HepG2 (cell line): ENCODE data around the gene NFASC. TPM values are rescaled to one million over a fixed set of nuclear protein-coding genes. Genes with fewer than 3 reads are reported as not detected.

ENCODE experiments used
- ATAC-seq: fragments of 200-7000 bp; cut with Tn5 transposase; 3 replicates; pipeline ENCODE4 v1.9.1; 2020; ENCODE audit warnings: mild to moderate bottlenecking, moderate library complexity
- BruUV-seq: library from RNA; stranded (reverse); fragments of 400-500 nt; replicated peaks from 2 replicates; lab custom pipeline; 2021; lab: Mats Ljungman, UMichigan
- CTCF ChIA-PET: fragments of 300-600 bp; formaldehyde crosslinking; extraction: SDS; loops from one replicate; lab custom pipeline; 2021; ENCODE audit warnings: low total read pairs, inconsistent platforms, low intra/inter-chr PET ratio; lab: Yijun Ruan, JAX
- POLR2A ChIA-PET: fragments of 350-600 bp; sonication (Branson Sonifier 250); formaldehyde crosslinking; loops from one replicate; lab custom pipeline; 2020; ENCODE audit warnings: antibody characterized with exemption, inconsistent platforms; lab: Yijun Ruan, JAX
- DNase-seq: peaks from one replicate; pipeline ENCODE4 v3.0.0-alpha.2; 2015; ENCODE audit warnings: low spot score
- FAIRE-seq: peaks from 3 replicates; lab custom pipeline; 2011; peaks lifted over from hg19 to GRCh38; lab: Jason Lieb, UNC
- H2AFZ ChIP-seq: one replicate; pipeline ENCODE4 v1.6.1; 2011; ENCODE audit warnings: low read length, inconsistent platforms
- H3K27ac ChIP-seq: fragments of 300-600 bp; 3 replicates; pipeline ENCODE4 v1.8.0; 2011; ENCODE audit warnings: mixed run types, mild to moderate bottlenecking, mixed read lengths, low read length, inconsistent platforms; ENCODE audit not compliant: insufficient read depth; ENCODE audit errors: extremely low read length
- H3K27me3 ChIP-seq, 2 experiments: fragments of 200-600 bp in 1 of 2; 2 replicates in 1 of 2; 3 replicates in 1 of 2; pipeline versions ENCODE4 v1.6.0 to v1.8.0; 2011; ENCODE audit warnings: low read length in 2 of 2, mild to moderate bottlenecking in 2 of 2, moderate library complexity in 2 of 2, inconsistent platforms in 1 of 2; ENCODE audit not compliant: insufficient read depth in 2 of 2, control insufficient read depth in 1 of 2
- H3K36me3 ChIP-seq, 2 experiments: fragments of 200-600 bp in 1 of 2; replicated peaks in 1 of 2; 2 replicates in 1 of 2; 3 replicates in 1 of 2; pipeline versions ENCODE4 v1.5.1 to v1.8.0; 2011; ENCODE audit warnings: low read length in 2 of 2, inconsistent platforms in 1 of 2; ENCODE audit not compliant: insufficient read depth in 2 of 2, control insufficient read depth in 1 of 2
- H3K4me1 ChIP-seq: 2 replicates; pipeline ENCODE4 v1.5.1; 2012; ENCODE audit warnings: low read length, inconsistent platforms; ENCODE audit not compliant: insufficient read depth
- H3K4me2 ChIP-seq: 2 replicates; pipeline ENCODE4 v1.6.0; 2011; ENCODE audit warnings: low read depth, low read length, inconsistent platforms
- H3K4me3 ChIP-seq, 3 experiments: fragments of 200-600 bp in 1 of 3; sonication (generic), shearing (Covaris generic) in 1 of 3; replicated peaks in 1 of 3; 2 replicates each; pipeline ENCODE4 v1.5.1; 2011 to 2016; ENCODE audit warnings: low read length in 3 of 3, inconsistent platforms in 2 of 3, low read depth in 2 of 3, mild to moderate bottlenecking in 2 of 3, control low read depth in 1 of 3, mixed read lengths in 1 of 3; ENCODE audit not compliant: insufficient read depth in 1 of 3
- H3K79me2 ChIP-seq: one replicate; pipeline ENCODE4 v1.6.1; 2011; ENCODE audit warnings: low read length, inconsistent platforms; ENCODE audit not compliant: insufficient read depth
- H3K9ac ChIP-seq: 2 replicates; pipeline ENCODE4 v1.6.0; 2011; ENCODE audit warnings: mild to moderate bottlenecking, low read depth, low read length, inconsistent platforms; ENCODE audit not compliant: insufficient read depth
- H3K9me3 ChIP-seq: 2 replicates; pipeline ENCODE4 v1.5.1; 2012; ENCODE audit warnings: mild to moderate bottlenecking, low read length
- H4K20me1 ChIP-seq: 2 replicates; pipeline ENCODE4 v1.6.0; 2011; ENCODE audit warnings: inconsistent platforms, mild to moderate bottlenecking, low read length, moderate library complexity; ENCODE audit not compliant: insufficient read depth
- DNMT1 ChIP-seq: sonication (generic); formaldehyde crosslinking; IDR thresholded peaks from 2 replicates; pipeline ENCODE4 v1.5.1; 2020; ENCODE audit warnings: mild to moderate bottlenecking, missing genetic modification reagents
- FOXK1 ChIP-seq: sonication (generic); formaldehyde crosslinking; IDR thresholded peaks from 2 replicates; pipeline ENCODE4 v1.4.0; 2020; ENCODE audit warnings: low read depth, missing genetic modification reagents, borderline replicate concordance
- KMT2A ChIP-seq: sonication (generic); formaldehyde crosslinking; IDR thresholded peaks from 2 replicates; pipeline ENCODE4 v1.4.0; 2020; ENCODE audit warnings: missing genetic modification reagents
- RBM39 ChIP-seq: fragments of 200-400 bp; formaldehyde crosslinking; IDR thresholded peaks from one replicate; pipeline ENCODE4 v1.6.1; 2018; ENCODE audit warnings: antibody characterized with exemption, mild to moderate bottlenecking, low read depth, low read length; ENCODE audit not compliant: poor library complexity, severe bottlenecking
- RFX3 ChIP-seq: IDR thresholded peaks from 2 replicates; pipeline ENCODE4 v1.6.1; 2016; ENCODE audit warnings: missing biosample characterization, missing genetic modification reagents
- SALL2 ChIP-seq: sonication (generic); formaldehyde crosslinking; IDR thresholded peaks from 2 replicates; pipeline ENCODE4 v1.8.1; 2023; ENCODE audit warnings: mild to moderate bottlenecking, missing genetic modification reagents, inconsistent platforms
- SNRNP70 ChIP-seq: fragments of 200-400 bp; formaldehyde crosslinking; IDR thresholded peaks from 2 replicates; pipeline ENCODE4 v1.6.1; 2017; ENCODE audit warnings: mild to moderate bottlenecking, low read depth, low read length, moderate library complexity
- TEAD3 ChIP-seq: optimal IDR thresholded peaks from 2 replicates; pipeline ENCODE3; 2016; ENCODE audit warnings: borderline replicate concordance
- TFAP4 ChIP-seq: sonication (generic); IDR thresholded peaks from 2 replicates; pipeline ENCODE4 v1.6.1; 2016; ENCODE audit warnings: low read depth, borderline replicate concordance
- ZMAT3 ChIP-seq: sonication (generic); formaldehyde crosslinking; conservative IDR thresholded peaks from 2 replicates; pipeline ENCODE4 v1.7.0; 2021; ENCODE audit warnings: missing genetic modification reagents
- ZNF230 ChIP-seq: sonication (generic); formaldehyde crosslinking; IDR thresholded peaks from 2 replicates; pipeline ENCODE4 v1.4.0; 2020; ENCODE audit warnings: mild to moderate bottlenecking, missing genetic modification reagents
- ZNF362 ChIP-seq: sonication (generic); formaldehyde crosslinking; IDR thresholded peaks from 2 replicates; pipeline ENCODE4 v1.4.0; 2020; ENCODE audit warnings: missing genetic modification reagents, mild to moderate bottlenecking, borderline replicate concordance
- ZNF605 ChIP-seq: sonication (generic); formaldehyde crosslinking; IDR thresholded peaks from 2 replicates; pipeline ENCODE4 v1.8.0; 2022; ENCODE audit warnings: mild to moderate bottlenecking, missing genetic modification reagents
- ZNF615 ChIP-seq: sonication (generic); formaldehyde crosslinking; IDR thresholded peaks from 2 replicates; pipeline ENCODE4 v1.5.0; 2020; ENCODE audit warnings: mild to moderate bottlenecking, missing genetic modification reagents, borderline replicate concordance
- ZNF691 ChIP-seq: sonication (generic); formaldehyde crosslinking; IDR thresholded peaks from 2 replicates; pipeline ENCODE4 v1.4.0; 2020; ENCODE audit warnings: missing genetic modification reagents, low read depth, mild to moderate bottlenecking, borderline replicate concordance
- ZNF761 ChIP-seq: sonication (generic); formaldehyde crosslinking; conservative IDR thresholded peaks from 2 replicates; pipeline ENCODE4 v1.4.0; 2020; ENCODE audit warnings: mild to moderate bottlenecking, missing genetic modification reagents
- ZNF770 ChIP-seq: sonication (generic); formaldehyde crosslinking; IDR thresholded peaks from 2 replicates; pipeline ENCODE4 v1.5.0; 2020; ENCODE audit warnings: mild to moderate bottlenecking, missing genetic modification reagents
- ZSCAN21 ChIP-seq: sonication (generic); formaldehyde crosslinking; IDR thresholded peaks from 2 replicates; pipeline ENCODE4 v1.8.0; 2022; ENCODE audit warnings: mild to moderate bottlenecking, missing genetic modification reagents, moderate library complexity, borderline replicate concordance
- WGBS: methylation state at CpG from one replicate; pipeline ENCODE4 v1.1.6; 2017; ENCODE audit warnings: low lambda C conversion rate; 5-methylcytosine and 5-hydroxymethylcytosine counted together
- in situ Hi-C: cut with HindIII; loops from 2 replicates; pipeline ENCODE4 v1.10.0; 2017; ENCODE audit warnings: low pct_unique_long_range_greater_than_20kb; ENCODE audit not compliant: extremely low pct_ligation_motif_present
- intact Hi-C: fragments of 100-400 bp; cut with micrococcal nuclease; formaldehyde crosslinking; loops from one replicate; pipeline ENCODE4 v1.10.0; 2022; ENCODE audit not compliant: unreplicated experiment
- polyA plus RNA-seq, 8 experiments: library from polyadenylated mRNA; depleted of rRNA in 3 of 8; stranded (reverse) in 7 of 8; unstranded in 1 of 8; fragments of >200 nt; fragmentation: Illumina TruSeq in 4 of 8; extraction: Trizol in 4 of 8; gene quantifications; 2 replicates each; pipeline versions ENCODE4 v1.2.1 to v1.2.3, GENCODE V29; 2011 to 2016; ENCODE audit warnings: low read depth in 4 of 8, missing spikeins in 1 of 8, mixed read lengths in 1 of 8; ENCODE audit not compliant: insufficient read depth in 1 of 8
- total RNA-seq, 5 experiments: library from RNA; depleted of rRNA; stranded (reverse); fragments of >200 nt; fragmentation: Illumina TruSeq; extraction: Trizol; gene quantifications; 2 replicates each; pipeline ENCODE4 v1.2.3, GENCODE V29; 2016; ENCODE audit warnings: low read depth in 1 of 5

The NFASC gene
- total and polyA plus RNA-seq, 2 of the 13 experiments (the other 11 are each of a cell fraction or from before 2014, with no cell fraction given) = not detected

GRCh38 chr1:205049479-205049878 lies 178.8 kb downstream of the NFASC start (continued):
- no peak for TF ChIP-seq RFX3 (CRISPR knock-in tag)
- no peak for TF ChIP-seq RBM39
- TF ChIP-seq TEAD3 = no peak
- no peak for TF ChIP-seq TFAP4

- Histone ChIP-seq H3K4me2 (no peak overlapping the region), H3K9ac (no peak overlapping the region), H3K9me3 (no peaks in the 10 kb centered on the region), H3K27ac (no peak overlapping the region), H3K4me1 (no peaks in the 10 kb centered on the region), H4K20me1 (no peaks in the 10 kb centered on the region), H3K4me3 (no peak overlapping the region), H3K36me3 (no peaks in the 10 kb centered on the region), H2AFZ (no peak overlapping the region), H3K79me2 (no peaks in the 10 kb centered on the region), H3K27me3 (peaks cover 4 to 45% of the 10 kb centered on the region in 2 experiments; a peak in 4 of 5 replicates)
- DNase-seq (no peak), ATAC-seq (no peak), FAIRE-seq (no peak)
- no TSS peak for BruUV-seq
- ChIA-PET POLR2A (no interaction called here), CTCF (no interaction called here)
- intact Hi-C loops (no loop called here), in situ Hi-C loops (no loop called here)
- 43% methylated on average over 10 of the region's 11 CpGs for WGBS
- TF ChIP-seq SNRNP70 (no peak), ZNF605 (CRISPR knock-in tag) (no peak), DNMT1 (CRISPR knock-in tag) (no peak), KMT2A (no peak), ZNF761 (CRISPR knock-in tag) (no peak), ZNF362 (CRISPR knock-in tag) (no peak), ZNF691 (CRISPR knock-in tag) (no peak), ZNF770 (no peak), ZNF615 (no peak), ZSCAN21 (no peak), ZMAT3 (CRISPR knock-in tag) (no peak), ZNF230 (CRISPR knock-in tag) (no peak), FOXK1 (CRISPR knock-in tag) (no peak), SALL2 (no peak)
Observed at GRCh38 chr1:205052690-205053089, 182.0 kb downstream of the NFASC start.
